GM19238 (cell line): ENCODE data around the gene GNPNAT1.
"Not testable (repeated sequence)": the region's sequence is repeated elsewhere in the genome, so short reads cannot be mapped to it uniquely, and the experiment has no call there.

Source experiments
- DNase-seq: peaks from one replicate; pipeline ENCODE4 v3.0.0; 2011; ENCODE audit warnings: low spot score; ENCODE audit not compliant: insufficient read length

Gene GNPNAT1

GRCh38 chr14:52729585-52729924, 61.9 kb downstream of the GNPNAT1 start:
- no peak for DNase-seq

DNA sequence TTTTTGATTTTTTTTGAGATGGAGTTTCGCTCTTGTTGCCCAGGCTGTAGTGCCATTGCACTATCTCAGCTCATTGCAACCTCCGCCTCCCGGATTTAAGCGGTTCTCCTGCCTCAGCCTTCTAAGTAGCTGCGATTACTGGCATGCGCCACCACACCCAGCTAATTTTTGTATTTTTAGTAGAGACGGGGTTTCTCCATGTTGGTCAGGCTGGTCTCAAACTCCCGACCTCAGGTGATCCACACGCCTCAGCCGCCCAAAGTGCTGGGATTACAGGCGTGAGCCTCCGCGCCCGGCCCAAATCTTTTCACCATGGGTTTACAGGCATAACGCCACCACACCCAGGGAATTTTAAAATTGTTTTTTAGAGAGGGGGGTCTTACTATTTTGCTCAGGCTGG, 62.4 kb downstream of the GNPNAT1 start:
- DNase-seq = not testable (repeated sequence)

GRCh38 chr14:52727509-52727908, 63.9 kb downstream of the GNPNAT1 start:
- not testable (repeated sequence) for DNase-seq
